ENCODE measurements around the gene ARL6IP1. TPM values are rescaled to one million over a fixed set of nuclear protein-coding genes. Genes with fewer than 3 reads are reported as not detected.
A peak's percentile ranks its signal among the peaks of the same experiment; 100 is the strongest.
"Not testable (repeated sequence)": the region's sequence is repeated elsewhere in the genome, so short reads cannot be mapped to it uniquely, and the experiment has no call there.

ARL6IP1 gene
- total and polyA plus RNA-seq, 2 donors (not counting 3 experiments of a cell fraction or from before 2014, with no cell fraction given): 251 to 338 TPM

DNA sequence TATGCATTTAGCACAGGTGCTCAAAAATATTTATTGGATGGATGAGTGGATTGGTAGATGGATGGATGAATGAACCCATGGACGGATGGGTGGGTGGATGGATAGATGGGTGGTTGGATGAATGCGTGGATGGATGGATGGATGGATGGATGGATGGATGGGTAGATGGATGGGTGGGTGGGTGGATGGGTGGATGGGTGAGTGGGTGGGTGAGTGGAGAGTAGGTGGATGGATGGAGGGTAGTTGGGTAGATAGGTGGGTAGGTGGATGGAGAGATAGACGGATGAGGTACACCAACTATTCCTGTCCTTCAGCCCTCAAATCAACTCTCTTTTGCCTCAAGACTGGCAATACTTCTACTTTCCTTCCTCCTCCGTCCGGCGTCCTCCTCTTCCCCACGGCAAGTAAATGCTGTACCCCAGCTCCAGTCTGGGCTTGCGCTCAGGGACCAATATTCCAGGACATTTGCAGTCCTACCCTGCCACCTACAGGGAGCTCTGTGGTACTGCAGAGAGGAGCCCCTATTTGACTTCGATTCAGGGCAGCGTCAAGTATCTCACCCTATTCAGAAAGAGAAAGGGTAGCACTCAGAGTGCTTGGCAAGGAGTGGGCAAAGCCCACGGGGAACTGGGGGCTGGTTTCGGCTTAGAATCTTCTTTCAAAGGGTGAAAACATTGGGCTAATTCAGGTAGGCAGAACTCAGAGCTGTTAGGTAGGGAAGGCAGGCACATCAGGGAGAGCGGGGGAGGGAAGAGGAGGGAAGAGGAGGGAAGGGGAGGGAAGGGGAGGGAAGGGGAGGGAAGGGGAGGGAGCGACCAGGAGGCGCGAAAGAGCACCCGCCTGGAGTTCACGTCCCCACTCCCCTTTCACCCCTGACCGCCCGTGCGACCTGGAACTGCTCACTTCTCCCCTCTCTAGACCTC, 41.5 kb downstream of the ARL6IP1 start:
- DNase-seq (ENCODE audit: low read depth, low spot score); H3K9ac ChIP-seq (replicated peaks; ENCODE audit: extremely low read depth, insufficient read depth, low read length); BruUV-seq (replicated peaks); CTCF ChIA-PET; H3K9me1 ChIP-seq (replicated peaks; ENCODE audit: control insufficient read depth, extremely low read depth, insufficient read depth, low read length); H3K27ac ChIP-seq (ENCODE audit: insufficient read depth, low read depth, low read length); H3K36me3 ChIP-seq (ENCODE audit: control insufficient read depth in 2 of 2, extremely low read depth in 1 of 2, insufficient read depth in 2 of 2, low read length in 2 of 2); H4K20me1 ChIP-seq (replicated peaks; ENCODE audit: control insufficient read depth, extremely low read depth, insufficient read depth, low read length); H3K4me1 ChIP-seq (ENCODE audit: control insufficient read depth, extremely low read depth, insufficient read depth, low read length); H2AFZ ChIP-seq (ENCODE audit: low read depth, low read length); dilution Hi-C loops (cut with MboI; ENCODE audit: extremely low pct_ligation_motif_present, low sequenced_read_pairs); H3K9me3 ChIP-seq (replicated peaks; ENCODE audit: control insufficient read depth, insufficient read depth, low read length); H3K27me3 ChIP-seq (ENCODE audit: control insufficient read depth in 2 of 2, insufficient read depth in 2 of 2, low read length in 2 of 2); H3K4me3 ChIP-seq (replicated peaks in 1 of 3; ENCODE audit: insufficient read depth in 1 of 3, low read depth in 1 of 3, low read length in 3 of 3); H3K4me2 ChIP-seq (ENCODE audit: insufficient read depth, low read length); H3K79me2 ChIP-seq (ENCODE audit: control insufficient read depth, insufficient read depth, low read length); intact Hi-C loops (cut with micrococcal nuclease): not testable (repeated sequence)
- TF ChIP-seq, protein P1, sequence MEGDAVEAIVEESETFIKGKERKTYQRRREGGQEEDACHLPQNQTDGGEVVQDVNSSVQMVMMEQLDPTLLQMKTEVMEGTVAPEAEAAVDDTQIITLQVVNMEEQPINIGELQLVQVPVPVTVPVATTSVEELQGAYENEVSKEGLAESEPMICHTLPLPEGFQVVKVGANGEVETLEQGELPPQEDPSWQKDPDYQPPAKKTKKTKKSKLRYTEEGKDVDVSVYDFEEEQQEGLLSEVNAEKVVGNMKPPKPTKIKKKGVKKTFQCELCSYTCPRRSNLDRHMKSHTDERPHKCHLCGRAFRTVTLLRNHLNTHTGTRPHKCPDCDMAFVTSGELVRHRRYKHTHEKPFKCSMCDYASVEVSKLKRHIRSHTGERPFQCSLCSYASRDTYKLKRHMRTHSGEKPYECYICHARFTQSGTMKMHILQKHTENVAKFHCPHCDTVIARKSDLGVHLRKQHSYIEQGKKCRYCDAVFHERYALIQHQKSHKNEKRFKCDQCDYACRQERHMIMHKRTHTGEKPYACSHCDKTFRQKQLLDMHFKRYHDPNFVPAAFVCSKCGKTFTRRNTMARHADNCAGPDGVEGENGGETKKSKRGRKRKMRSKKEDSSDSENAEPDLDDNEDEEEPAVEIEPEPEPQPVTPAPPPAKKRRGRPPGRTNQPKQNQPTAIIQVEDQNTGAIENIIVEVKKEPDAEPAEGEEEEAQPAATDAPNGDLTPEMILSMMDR (IDR thresholded peaks at IDR 0.05; ENCODE audit: extremely low read depth in 1 of 2, insufficient read depth in 1 of 2, low read depth in 1 of 2, low read length in 2 of 2): peak; percentile 29
- POLR2A ChIA-PET: interaction anchor here (0.5 kb wide), 1 partner anchor 214 kb away, joined by 5 read pairs; no protein-coding TSS in a partner anchor
- peak; percentile 95 for FAIRE-seq

DNA sequence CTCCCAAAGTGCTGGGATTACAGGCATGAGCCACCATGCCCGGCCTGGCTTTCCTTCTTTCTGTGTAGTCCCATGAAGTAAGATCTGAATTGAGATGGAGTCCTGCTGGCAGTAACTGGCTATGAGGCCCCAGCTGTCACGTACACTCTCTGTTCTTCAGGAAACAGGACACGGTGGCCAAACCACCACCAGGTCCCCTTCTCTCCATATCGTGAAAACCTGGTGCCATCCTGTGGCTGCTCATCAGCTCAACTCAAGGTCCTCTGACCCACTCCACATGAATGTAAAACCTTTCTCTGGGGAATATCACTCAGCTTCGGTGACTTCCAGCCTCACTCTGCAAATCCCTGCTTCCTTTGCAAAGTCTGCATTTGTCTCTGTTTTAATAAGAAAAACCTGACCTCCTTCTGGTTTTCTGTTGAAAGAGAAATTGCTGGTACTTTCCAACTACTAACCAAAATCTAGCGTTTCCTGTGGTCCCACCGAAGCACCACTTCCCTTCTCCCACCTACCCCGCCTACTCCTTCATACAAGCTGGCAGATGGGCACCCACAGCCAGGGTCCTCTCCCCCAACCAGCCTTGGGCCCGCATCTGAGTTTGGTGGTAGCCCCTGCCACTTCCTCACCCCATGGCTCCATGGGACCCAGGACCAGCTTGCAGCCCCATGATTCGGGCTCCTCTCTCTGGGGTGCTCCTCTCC, 43.2 kb downstream of the ARL6IP1 start:
- BruUV-seq (replicated peaks); H3K4me2 ChIP-seq (ENCODE audit: insufficient read depth, low read length); H3K9me1 ChIP-seq (replicated peaks; ENCODE audit: control insufficient read depth, extremely low read depth, insufficient read depth, low read length); dilution Hi-C loops (cut with MboI; ENCODE audit: extremely low pct_ligation_motif_present, low sequenced_read_pairs); POLR2A ChIA-PET; H2AFZ ChIP-seq (ENCODE audit: low read depth, low read length); H3K9ac ChIP-seq (replicated peaks; ENCODE audit: extremely low read depth, insufficient read depth, low read length); FAIRE-seq; H3K4me3 ChIP-seq (replicated peaks in 1 of 3; ENCODE audit: insufficient read depth in 1 of 3, low read depth in 1 of 3, low read length in 3 of 3); CTCF ChIA-PET; H3K27ac ChIP-seq (ENCODE audit: insufficient read depth, low read depth, low read length); H4K20me1 ChIP-seq (replicated peaks; ENCODE audit: control insufficient read depth, extremely low read depth, insufficient read depth, low read length); H3K9me3 ChIP-seq (replicated peaks; ENCODE audit: control insufficient read depth, insufficient read depth, low read length); H3K79me2 ChIP-seq (ENCODE audit: control insufficient read depth, insufficient read depth, low read length); H3K27me3 ChIP-seq (ENCODE audit: control insufficient read depth in 2 of 2, insufficient read depth in 2 of 2, low read length in 2 of 2); DNase-seq (ENCODE audit: low read depth, low spot score); H3K36me3 ChIP-seq (ENCODE audit: control insufficient read depth in 2 of 2, extremely low read depth in 1 of 2, insufficient read depth in 2 of 2, low read length in 2 of 2); intact Hi-C loops (cut with micrococcal nuclease); H3K4me1 ChIP-seq (ENCODE audit: control insufficient read depth, extremely low read depth, insufficient read depth, low read length): not testable (repeated sequence)

DNA sequence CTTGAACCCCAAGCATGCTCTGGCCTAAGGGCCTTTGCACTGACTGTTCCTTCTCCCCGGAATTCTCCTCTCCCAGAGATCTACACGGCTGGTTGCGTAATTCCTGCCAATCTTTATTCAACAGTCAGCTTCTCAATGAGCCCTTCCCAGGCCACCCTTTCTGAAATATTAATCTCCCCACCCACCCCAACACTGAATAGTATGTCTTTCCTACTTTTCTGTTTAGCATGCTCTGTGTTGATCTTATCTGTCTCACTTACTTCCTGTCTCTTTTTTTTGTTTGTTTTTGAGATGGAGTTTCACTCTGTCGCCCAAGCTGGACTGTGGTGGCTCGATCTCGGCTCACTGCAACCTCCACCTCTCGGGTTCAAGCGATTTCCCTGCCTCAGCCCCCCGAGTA, 44.7 kb downstream of the ARL6IP1 start:
- H3K4me3 ChIP-seq (replicated peaks in 1 of 3; ENCODE audit: insufficient read depth in 1 of 3, low read depth in 1 of 3, low read length in 3 of 3); H3K27me3 ChIP-seq (ENCODE audit: control insufficient read depth in 2 of 2, insufficient read depth in 2 of 2, low read length in 2 of 2); H3K9me3 ChIP-seq (replicated peaks; ENCODE audit: control insufficient read depth, insufficient read depth, low read length); H3K4me1 ChIP-seq (ENCODE audit: control insufficient read depth, extremely low read depth, insufficient read depth, low read length); intact Hi-C loops (cut with micrococcal nuclease); DNase-seq (ENCODE audit: low read depth, low spot score); H2AFZ ChIP-seq (ENCODE audit: low read depth, low read length); POLR2A ChIA-PET; H3K9ac ChIP-seq (replicated peaks; ENCODE audit: extremely low read depth, insufficient read depth, low read length); H3K9me1 ChIP-seq (replicated peaks; ENCODE audit: control insufficient read depth, extremely low read depth, insufficient read depth, low read length); H4K20me1 ChIP-seq (replicated peaks; ENCODE audit: control insufficient read depth, extremely low read depth, insufficient read depth, low read length); FAIRE-seq; BruUV-seq (replicated peaks); H3K36me3 ChIP-seq (ENCODE audit: control insufficient read depth in 2 of 2, extremely low read depth in 1 of 2, insufficient read depth in 2 of 2, low read length in 2 of 2); H3K4me2 ChIP-seq (ENCODE audit: insufficient read depth, low read length); CTCF ChIA-PET; dilution Hi-C loops (cut with MboI; ENCODE audit: extremely low pct_ligation_motif_present, low sequenced_read_pairs); H3K79me2 ChIP-seq (ENCODE audit: control insufficient read depth, insufficient read depth, low read length); H3K27ac ChIP-seq (ENCODE audit: insufficient read depth, low read depth, low read length): not testable (repeated sequence)

Measured in endothelial cell of umbilical vein (primary cell).